IMR-90 (cell line): ENCODE data around the gene HIVEP1. TPM values are rescaled to one million over a fixed set of nuclear protein-coding genes. Genes with fewer than 3 reads are reported as not detected.

Experiments
- ATAC-seq: fragments of 200-7000 bp; cut with Tn5 transposase; 2 replicates; pipeline ENCODE4 v1.9.1; 2020; ENCODE audit warnings: low read depth, mild to moderate bottlenecking, moderate library complexity
- BruUV-seq: library from RNA; stranded (reverse); fragments of 400-500 nt; replicated peaks from 2 replicates; lab custom pipeline; 2021; lab: Mats Ljungman, UMichigan
- CTCF ChIA-PET: fragments of 300-600 bp; formaldehyde crosslinking; extraction: SDS; loops from one replicate; lab custom pipeline; 2021; ENCODE audit warnings: antibody characterized with exemption; lab: Yijun Ruan, JAX
- POLR2A ChIA-PET: fragments of 300-600 bp; sonication (Branson Sonifier 250); formaldehyde crosslinking; loops from one replicate; lab custom pipeline; 2022; ENCODE audit warnings: antibody characterized with exemption; ENCODE audit not compliant: unreplicated experiment; lab: Charles Lee
- DNase-seq: peaks from one replicate; pipeline ENCODE4 v3.0.0; 2013
- H2AFZ ChIP-seq: replicated peaks from 2 replicates; pipeline ENCODE3; 2013; ENCODE audit warnings: low read length, mild to moderate bottlenecking; ENCODE audit not compliant: poor library complexity
- H2AK5ac ChIP-seq: 2 replicates; pipeline ENCODE4 v1.6.1; 2013; ENCODE audit warnings: low read depth, low read length, inconsistent platforms
- H2AK9ac ChIP-seq: replicated peaks from 2 replicates; pipeline ENCODE3; 2013; ENCODE audit warnings: mild to moderate bottlenecking, low read depth, low read length, moderate library complexity; ENCODE audit not compliant: poor library complexity
- H2BK120ac ChIP-seq: 2 replicates; pipeline ENCODE4 v1.6.1; 2013; ENCODE audit warnings: low read depth, low read length, inconsistent platforms
- H2BK15ac ChIP-seq: 3 replicates; pipeline ENCODE4 v1.6.1; 2013; ENCODE audit warnings: low read depth, low read length, inconsistent platforms
- H2BK20ac ChIP-seq: 2 replicates; pipeline ENCODE4 v1.6.1; 2013; ENCODE audit warnings: low read depth, mild to moderate bottlenecking, inconsistent platforms, low read length, moderate library complexity
- H2BK5ac ChIP-seq: 2 replicates; pipeline ENCODE4 v1.6.1; 2013; ENCODE audit warnings: mild to moderate bottlenecking, low read depth, low read length, inconsistent platforms; ENCODE audit not compliant: poor library complexity, severe bottlenecking
- H3K14ac ChIP-seq: replicated peaks from 2 replicates; pipeline ENCODE4 v1.6.1; 2013; ENCODE audit warnings: low read depth, low read length, inconsistent platforms
- H3K18ac ChIP-seq: 2 replicates; pipeline ENCODE4 v1.6.1; 2013; ENCODE audit warnings: low read depth, low read length, control low read depth
- H3K23ac ChIP-seq: 2 replicates; pipeline ENCODE4 v1.6.1; 2013; ENCODE audit warnings: low read depth, low read length, inconsistent platforms
- H3K27ac ChIP-seq: 2 replicates; pipeline ENCODE4 v1.5.1; 2013; ENCODE audit warnings: mild to moderate bottlenecking, control low read depth, low read length; ENCODE audit not compliant: insufficient read depth
- H3K27me3 ChIP-seq: 2 replicates; pipeline ENCODE4 v1.6.1; 2013; ENCODE audit warnings: low read length; ENCODE audit not compliant: control insufficient read depth, insufficient read depth
- H3K36me3 ChIP-seq: 2 replicates; pipeline ENCODE4 v1.6.1; 2013; ENCODE audit warnings: low read length, mixed read lengths; ENCODE audit not compliant: control insufficient read depth, insufficient read depth
- H3K4ac ChIP-seq: 2 replicates; pipeline ENCODE4 v1.6.1; 2013; ENCODE audit warnings: low read depth, low read length, inconsistent platforms
- H3K4me1 ChIP-seq: 2 replicates; pipeline ENCODE4 v1.6.1; 2013; ENCODE audit warnings: low read length, mixed read lengths; ENCODE audit not compliant: control insufficient read depth, insufficient read depth
- H3K4me2 ChIP-seq: 2 replicates; pipeline ENCODE4 v1.6.1; 2013; ENCODE audit warnings: low read depth, mild to moderate bottlenecking, control low read depth, low read length, moderate library complexity
- H3K4me3 ChIP-seq: 2 replicates; pipeline ENCODE4 v1.5.1; 2013; ENCODE audit warnings: low read depth, mild to moderate bottlenecking, control low read depth, low read length, moderate library complexity; ENCODE audit not compliant: insufficient read depth
- H3K56ac ChIP-seq: 2 replicates; pipeline ENCODE4 v1.6.1; 2013; ENCODE audit warnings: low read length, inconsistent platforms; ENCODE audit not compliant: insufficient read depth; ENCODE audit errors: extremely low read depth
- H3K79me1 ChIP-seq, 2 experiments: 2 replicates each; pipeline ENCODE4 v1.6.1; 2013; ENCODE audit warnings: low read length in 2 of 2, inconsistent platforms in 1 of 2, low read depth in 1 of 2
- H3K9ac ChIP-seq: 2 replicates; pipeline ENCODE4 v1.6.1; 2013; ENCODE audit warnings: low read depth, low read length, control low read depth
- H3K9me1 ChIP-seq: 2 replicates; pipeline ENCODE4 v1.6.1; 2013; ENCODE audit warnings: low read length, inconsistent platforms; ENCODE audit not compliant: insufficient read depth
- H3K9me3 ChIP-seq: 2 replicates; pipeline ENCODE4 v1.6.1; 2013; ENCODE audit warnings: low read length; ENCODE audit not compliant: control insufficient read depth, insufficient read depth
- H4K20me1 ChIP-seq: 2 replicates; pipeline ENCODE4 v1.6.1; 2013; ENCODE audit warnings: low read length, inconsistent platforms; ENCODE audit not compliant: insufficient read depth
- H4K5ac ChIP-seq: 2 replicates; pipeline ENCODE4 v1.6.1; 2013; ENCODE audit warnings: mild to moderate bottlenecking, low read depth, low read length, control low read depth
- H4K8ac ChIP-seq, 2 experiments: 2 replicates each; pipeline ENCODE4 v1.6.1; 2013; ENCODE audit warnings: low read depth in 2 of 2, low read length in 2 of 2, control low read depth in 1 of 2, inconsistent platforms in 1 of 2
- H4K91ac ChIP-seq: 2 replicates; pipeline ENCODE4 v1.6.1; 2013; ENCODE audit warnings: low read depth, low read length, inconsistent platforms; ENCODE audit not compliant: insufficient read depth
- BHLHE40 ChIP-seq: fragments of 150-350 bp; IDR thresholded peaks from 2 replicates; pipeline ENCODE4 v1.6.1; 2016; ENCODE audit warnings: mild to moderate bottlenecking, low read depth, low read length
- CEBPB ChIP-seq: IDR thresholded peaks from 2 replicates; pipeline ENCODE4 v1.6.1; 2012; ENCODE audit warnings: low read depth, low read length, improper control_type of control experiment
- CHD1 ChIP-seq: IDR thresholded peaks from 2 replicates; pipeline ENCODE4 v1.6.1; 2012; ENCODE audit warnings: low read depth, low read length, improper control_type of control experiment
- CTCF ChIP-seq: conservative IDR thresholded peaks from 2 replicates; pipeline ENCODE4 v1.5.1; 2012; ENCODE audit warnings: mild to moderate bottlenecking, low read depth, low read length, improper control_type of control experiment
- MAZ ChIP-seq: IDR thresholded peaks from 2 replicates; pipeline ENCODE4 v1.6.1; 2012; ENCODE audit warnings: low read depth, mild to moderate bottlenecking, low read length, improper control_type of control experiment, moderate library complexity, borderline replicate concordance
- NFE2L2 ChIP-seq: fragments of 150-350 bp; IDR thresholded peaks from 2 replicates; pipeline ENCODE4 v1.6.1; 2016; ENCODE audit warnings: low read depth, mild to moderate bottlenecking, low read length
- POLR2A ChIP-seq: IDR thresholded peaks from 2 replicates; pipeline ENCODE4 v1.6.1; 2012; ENCODE audit warnings: mild to moderate bottlenecking, low read depth, low read length
- RAD21 ChIP-seq: IDR thresholded peaks from 2 replicates; pipeline ENCODE4 v1.6.1; 2012; ENCODE audit warnings: low read length, improper control_type of control experiment
- RCOR1 ChIP-seq: IDR thresholded peaks from 2 replicates; pipeline ENCODE4 v1.6.1; 2012; ENCODE audit warnings: mild to moderate bottlenecking, low read length, improper control_type of control experiment; ENCODE audit not compliant: insufficient replicate concordance
- RFX5 ChIP-seq: IDR thresholded peaks from 2 replicates; pipeline ENCODE4 v1.8.0; 2012; ENCODE audit warnings: low read depth, mild to moderate bottlenecking, low read length, moderate library complexity
- SMC3 ChIP-seq: fragments of 150-350 bp; IDR thresholded peaks from 2 replicates; pipeline ENCODE4 v1.6.1; 2016; ENCODE audit warnings: low read depth, mild to moderate bottlenecking, antibody characterized with exemption, low read length, moderate library complexity
- dilution Hi-C: fragments of 300-500 bp; cut with HindIII; formaldehyde crosslinking; loops from one replicate; pipeline ENCODE4 v1.14.3; 2018; ENCODE audit warnings: low sequenced_read_pairs; ENCODE audit not compliant: unreplicated experiment
- in situ Hi-C: fragments of 300-500 bp; cut with MboI; formaldehyde crosslinking; loops from 3 replicates; pipeline ENCODE4 v1.14.3; 2019; ENCODE audit warnings: low sequenced_read_pairs, inconsistent platforms, mixed read lengths
- intact Hi-C: fragments of 100-400 bp; cut with micrococcal nuclease; formaldehyde crosslinking; loops from 2 replicates; pipeline ENCODE4 v1.10.0; 2022
- polyA plus RNA-seq, 3 experiments: library from polyadenylated mRNA; depleted of rRNA; stranded (reverse); fragments of >200 nt; gene quantifications; 2 replicates each; pipeline ENCODE4 v1.2.3, GENCODE V29; 2012; ENCODE audit warnings: low replicate concordance in 1 of 3
- total RNA-seq: library from RNA; depleted of rRNA; stranded (reverse); fragments of >200 nt; gene quantifications from 2 replicates; pipeline ENCODE4 v1.2.3, GENCODE V29; 2012

HIVEP1 gene
- total and polyA plus RNA-seq, 2 of the 4 experiments (the other 2 are of a cell fraction) = 13.0 to 17.2 TPM

- no peak overlapping the region for H2BK5ac ChIP-seq
- ChIA-PET CTCF (interaction anchor here (0.9 to 1.6 kb wide), 5 partner anchors 8 to 500 kb away, joined by 3 to 6 read pairs (median 4); no protein-coding TSS in a partner anchor), POLR2A (no interaction called here)
- peaks cover 14% of the 10 kb centered on the region; the same call in 1 of the 2 replicates for H4K20me1 ChIP-seq
- H4K91ac ChIP-seq = no peak overlapping the region
- in situ Hi-C loops = no loop called here
- H4K5ac ChIP-seq = no peak overlapping the region
- H2BK120ac ChIP-seq = no peak overlapping the region
- H3K9me1 ChIP-seq = peaks cover 11% of the 10 kb centered on the region
- no peak overlapping the region for H2AFZ ChIP-seq
- peaks cover 10% of the 10 kb centered on the region for H3K4me1 ChIP-seq
- H2AK9ac ChIP-seq = no peak overlapping the region
- BruUV-seq = no TSS peak
- intact Hi-C loops = loop anchor here (5.0 to 10.0 kb wide), 2 partner anchors 149 to 201 kb away; no protein-coding TSS in a partner anchor
- DNase-seq (no peak), ATAC-seq (peak; percentile 84)
- no peak overlapping the region for H3K4me3 ChIP-seq
- TF ChIP-seq MAZ = no peak
- no peak for TF ChIP-seq RFX5
- no peak for TF ChIP-seq POLR2A
- TF ChIP-seq CTCF = no peak
- no peak for TF ChIP-seq CHD1
- no peak for TF ChIP-seq RCOR1
- TF ChIP-seq CEBPB = no peak
- TF ChIP-seq RAD21 = no peak
- no peak for TF ChIP-seq SMC3
- no peak for TF ChIP-seq NFE2L2
- no peak for TF ChIP-seq BHLHE40
- no peak overlapping the region for H3K4me2 ChIP-seq
- H3K9me3 ChIP-seq = no peaks in the 10 kb centered on the region
- peaks cover 23 to 46% of the 10 kb centered on the region in 2 experiments for H3K79me1 ChIP-seq
- no peak overlapping the region for H2BK20ac ChIP-seq
- no peak overlapping the region for H3K18ac ChIP-seq
- no peak overlapping the region for H3K14ac ChIP-seq
- H2BK15ac ChIP-seq = no peak overlapping the region
- no peak overlapping the region for H3K56ac ChIP-seq
- H3K23ac ChIP-seq = no peak overlapping the region; the same call in 1 of the 2 replicates
- H3K27me3 ChIP-seq = no peaks in the 10 kb centered on the region
- H3K9ac ChIP-seq = no peak overlapping the region
- H3K27ac ChIP-seq = no peak overlapping the region
- H3K36me3 ChIP-seq = no peaks in the 10 kb centered on the region; the same call in 1 of the 2 replicates
- no peak overlapping the region for H3K4ac ChIP-seq
- dilution Hi-C loops = no loop called here
- no peak overlapping the region for H4K8ac ChIP-seq
- no peak overlapping the region for H2AK5ac ChIP-seq
These were observed 71.7 kb downstream of the HIVEP1 start for GRCh38 chr6:12083763-12084162.
